GM10847 (cell line): ENCODE measurements around the gene SEM1.

Source experiments
- POLR2A ChIP-seq: IDR thresholded peaks from 2 replicates; pipeline ENCODE4 v1.6.1; 2011; ENCODE audit not compliant: insufficient read length; ENCODE audit errors: extremely low read depth

Gene SEM1

DNA sequence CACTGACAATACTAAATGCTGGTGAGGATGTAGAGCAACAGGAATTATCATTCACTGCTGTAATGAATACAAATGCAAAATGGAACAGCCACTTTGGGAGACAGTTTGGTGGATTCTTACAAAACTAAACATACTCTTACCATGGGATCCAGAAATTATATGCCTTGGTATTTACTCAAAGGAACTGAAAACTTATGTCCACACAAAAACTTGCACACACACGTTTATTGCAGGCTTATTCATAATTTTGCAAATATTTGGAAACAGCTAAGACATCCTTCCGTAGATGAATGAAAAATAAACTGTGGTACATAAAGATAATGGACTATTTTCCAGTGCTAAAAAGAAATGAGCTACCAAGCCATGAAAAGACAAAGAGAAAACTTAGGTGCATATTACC lies 69.6 kb downstream of the SEM1 start:
- no peak for TF ChIP-seq POLR2A
